ENCODE measurements around the gene ZC3H13.

DNA sequence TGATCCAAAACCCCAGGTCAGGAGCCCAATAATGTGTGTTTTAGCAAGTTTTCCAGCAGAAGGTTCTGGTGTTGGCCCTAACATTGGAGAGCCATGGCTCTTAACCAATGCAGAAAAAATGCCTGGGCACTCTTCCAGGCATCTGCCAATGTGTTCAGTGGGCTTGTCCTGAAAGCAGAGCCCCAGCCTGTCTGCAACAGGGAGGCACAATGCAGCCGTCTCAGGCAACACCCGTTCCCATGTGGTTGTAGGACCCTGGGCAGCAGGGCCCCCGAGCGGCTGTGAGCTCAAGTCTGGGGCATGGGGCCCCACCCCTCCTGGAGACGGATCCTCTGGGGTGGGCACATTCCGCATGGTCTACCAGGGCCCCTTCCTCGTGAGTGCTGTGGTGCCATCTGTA is 142.9 kb downstream of the ZC3H13 start:
- TF ChIP-seq RAD21 (IDR thresholded peaks at IDR 0.05; ENCODE audit: low read length) (no peak), CTCF (conservative IDR thresholded peaks at IDR 0.05; ENCODE audit: low read depth, low read length) (no peak), RFX5 (IDR thresholded peaks at IDR 0.05; ENCODE audit: low read depth, low read length) (no peak), POLR2A (IDR thresholded peaks at IDR 0.05; ENCODE audit: low read depth, low read length) (no peak), USF2 (IDR thresholded peaks at IDR 0.05; ENCODE audit: low read depth, low read length) (no peak), CEBPB (IDR thresholded peaks at IDR 0.05; ENCODE audit: low read depth, low read length) (no peak)

Data from IMR-90 (cell line).